ENCODE results near the gene IDNK.
"Not testable (repeated sequence)": the region's sequence is repeated elsewhere in the genome, so short reads cannot be mapped to it uniquely, and the experiment has no call there.

Gene IDNK

GRCh38 chr9:83622939-83623678 is at the start of gene IDNK:
Gene IDNK (plus strand): TSS chr9:83623143. CDS start chr9:83623172, 29 bp downstream.
- in situ Hi-C loops (cut with MboI; ENCODE audit: low pct_unique_long_range_greater_than_20kb, low sequenced_read_pairs) = no loop called here
- peak; percentile 68 for DNase-seq

DNA sequence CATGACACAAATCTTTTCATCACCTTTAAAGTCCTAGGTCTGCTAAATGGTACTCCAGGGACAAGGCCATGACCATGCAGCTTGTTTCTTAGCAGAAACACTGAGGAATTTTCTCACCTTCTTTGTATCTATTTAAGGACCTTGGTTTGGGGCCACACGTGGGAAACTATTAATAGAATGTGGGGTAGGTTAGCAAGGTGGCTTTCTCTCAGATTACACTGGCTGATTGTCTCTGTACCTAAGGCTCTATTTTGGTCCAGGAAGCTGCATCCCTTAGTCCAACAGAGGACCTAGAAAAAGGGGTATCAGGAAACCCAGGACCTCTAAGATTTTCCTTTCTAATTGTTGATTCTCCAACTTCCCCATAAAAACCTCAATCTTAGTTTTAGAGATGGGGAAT is 48.5 kb upstream of the IDNK start:
- no peak for DNase-seq
- in situ Hi-C loops (cut with MboI; ENCODE audit: low pct_unique_long_range_greater_than_20kb, low sequenced_read_pairs) = no loop called here

GRCh38 chr9:83582029-83582428 is 40.9 kb upstream of the IDNK start:
- no peak for DNase-seq
- in situ Hi-C loops (cut with MboI; ENCODE audit: low pct_unique_long_range_greater_than_20kb, low sequenced_read_pairs) = no loop called here

DNA sequence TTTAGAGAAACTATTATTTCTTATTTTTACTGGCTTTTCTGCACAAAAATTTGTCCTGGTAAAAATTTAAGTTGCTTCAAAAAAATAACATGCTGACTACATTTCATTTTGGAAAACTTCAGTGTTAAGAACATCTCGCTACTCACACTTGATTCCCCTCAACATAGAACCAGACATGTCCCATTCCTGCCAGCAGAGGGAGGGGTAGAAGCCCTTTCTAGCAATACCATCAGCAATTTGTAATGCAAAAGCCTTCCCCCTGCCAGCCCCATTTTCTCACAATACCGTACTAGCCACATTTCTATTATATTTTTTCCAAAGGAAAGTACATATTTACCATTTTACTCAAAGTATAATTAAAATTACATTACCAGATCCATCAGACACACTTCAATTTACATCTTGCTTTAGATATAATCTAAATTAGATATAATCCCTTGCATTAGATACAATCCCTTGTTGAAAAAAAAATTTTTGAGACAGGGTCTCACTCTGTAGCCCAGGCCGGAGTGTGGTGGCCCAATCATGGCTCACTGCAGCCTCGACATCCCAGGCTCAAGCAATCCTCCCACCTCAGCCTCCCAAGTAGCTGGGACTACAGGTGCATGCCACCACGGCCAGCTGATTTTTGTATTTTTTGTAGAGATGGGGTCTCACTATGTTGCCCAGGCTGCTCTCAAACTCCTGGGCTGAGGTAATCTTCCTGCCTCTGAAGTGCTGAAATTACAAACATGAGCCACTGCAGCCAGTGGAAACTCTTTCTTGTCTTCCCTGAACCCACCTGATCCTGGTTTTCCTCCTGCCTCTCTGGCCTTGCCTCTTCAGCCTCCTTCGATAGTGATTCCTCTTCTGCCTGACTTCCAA is 39.6 kb upstream of the IDNK start:
- in situ Hi-C loops (cut with MboI; ENCODE audit: low pct_unique_long_range_greater_than_20kb, low sequenced_read_pairs) = no loop called here
- DNase-seq = peak; percentile 45

- no peak for DNase-seq
- in situ Hi-C loops (cut with MboI; ENCODE audit: low pct_unique_long_range_greater_than_20kb, low sequenced_read_pairs) = no loop called here
Observed at GRCh38 chr9:83584995-83585394, 37.9 kb upstream of the IDNK start.

GRCh38 chr9:83588256-83588655 is 34.7 kb upstream of the IDNK start:
- no peak for DNase-seq
- in situ Hi-C loops (cut with MboI; ENCODE audit: low pct_unique_long_range_greater_than_20kb, low sequenced_read_pairs) = no loop called here

GRCh38 chr9:83596899-83597504 is 25.9 kb upstream of the IDNK start:
- in situ Hi-C loops (cut with MboI; ENCODE audit: low pct_unique_long_range_greater_than_20kb, low sequenced_read_pairs) = no loop called here
- peak; percentile 59 for DNase-seq

GRCh38 chr9:83598487-83598886 is 24.5 kb upstream of the IDNK start:
- in situ Hi-C loops (cut with MboI; ENCODE audit: low pct_unique_long_range_greater_than_20kb, low sequenced_read_pairs) = no loop called here
- DNase-seq = no peak

- in situ Hi-C loops (cut with MboI; ENCODE audit: low pct_unique_long_range_greater_than_20kb, low sequenced_read_pairs) = no loop called here
- no peak for DNase-seq
Observed at GRCh38 chr9:83599071-83599470, 23.9 kb upstream of the IDNK start.

DNA sequence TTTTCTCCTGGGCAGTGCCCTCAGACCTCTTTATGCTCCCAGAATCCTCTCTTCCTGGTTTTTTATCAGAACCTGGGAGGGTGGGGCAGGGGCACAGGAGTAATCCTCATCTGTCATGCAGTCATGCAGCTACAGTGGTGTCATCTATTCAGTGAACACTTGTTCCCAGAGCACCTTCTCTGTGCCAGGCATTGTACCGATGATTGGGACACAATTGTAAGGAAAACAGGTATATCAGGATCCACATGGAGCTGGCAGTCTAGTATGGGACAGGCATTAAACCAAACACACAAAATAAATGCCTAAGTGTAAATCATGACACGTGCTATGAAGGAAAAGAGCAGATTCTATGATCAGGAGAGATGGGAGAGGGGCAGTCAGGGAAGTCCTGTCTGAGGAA is 21.5 kb upstream of the IDNK start:
- in situ Hi-C loops (cut with MboI; ENCODE audit: low pct_unique_long_range_greater_than_20kb, low sequenced_read_pairs) = no loop called here
- no peak for DNase-seq

DNA sequence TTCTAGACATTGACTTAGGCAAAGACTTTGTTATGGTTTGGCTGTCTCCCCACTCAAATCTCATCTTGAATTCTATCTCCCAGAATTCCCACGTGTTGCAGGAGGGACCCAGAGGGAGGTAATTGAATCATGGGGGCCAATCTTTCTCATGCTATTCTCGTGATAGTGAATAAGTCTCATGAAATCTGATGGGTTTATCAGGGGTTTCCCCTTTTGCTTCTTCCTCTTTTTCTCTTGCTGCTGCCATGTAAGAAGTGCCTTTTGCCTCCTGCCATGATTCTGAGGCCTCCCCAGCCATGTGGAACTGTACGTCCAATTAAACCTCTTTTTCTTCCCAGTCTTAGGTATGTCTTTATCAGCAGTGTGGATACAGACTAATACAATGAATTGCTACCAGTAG is 15.3 kb upstream of the IDNK start:
- DNase-seq = peak; percentile 17
- in situ Hi-C loops (cut with MboI; ENCODE audit: low pct_unique_long_range_greater_than_20kb, low sequenced_read_pairs) = not testable (repeated sequence)

GRCh38 chr9:83613298-83613697 is 9.6 kb upstream of the IDNK start:
- DNase-seq; in situ Hi-C loops (cut with MboI; ENCODE audit: low pct_unique_long_range_greater_than_20kb, low sequenced_read_pairs): not testable (repeated sequence)

GRCh38 chr9:83617299-83617698 is 5.6 kb upstream of the IDNK start:
- in situ Hi-C loops (cut with MboI; ENCODE audit: low pct_unique_long_range_greater_than_20kb, low sequenced_read_pairs) = no loop called here
- DNase-seq = no peak

DNA sequence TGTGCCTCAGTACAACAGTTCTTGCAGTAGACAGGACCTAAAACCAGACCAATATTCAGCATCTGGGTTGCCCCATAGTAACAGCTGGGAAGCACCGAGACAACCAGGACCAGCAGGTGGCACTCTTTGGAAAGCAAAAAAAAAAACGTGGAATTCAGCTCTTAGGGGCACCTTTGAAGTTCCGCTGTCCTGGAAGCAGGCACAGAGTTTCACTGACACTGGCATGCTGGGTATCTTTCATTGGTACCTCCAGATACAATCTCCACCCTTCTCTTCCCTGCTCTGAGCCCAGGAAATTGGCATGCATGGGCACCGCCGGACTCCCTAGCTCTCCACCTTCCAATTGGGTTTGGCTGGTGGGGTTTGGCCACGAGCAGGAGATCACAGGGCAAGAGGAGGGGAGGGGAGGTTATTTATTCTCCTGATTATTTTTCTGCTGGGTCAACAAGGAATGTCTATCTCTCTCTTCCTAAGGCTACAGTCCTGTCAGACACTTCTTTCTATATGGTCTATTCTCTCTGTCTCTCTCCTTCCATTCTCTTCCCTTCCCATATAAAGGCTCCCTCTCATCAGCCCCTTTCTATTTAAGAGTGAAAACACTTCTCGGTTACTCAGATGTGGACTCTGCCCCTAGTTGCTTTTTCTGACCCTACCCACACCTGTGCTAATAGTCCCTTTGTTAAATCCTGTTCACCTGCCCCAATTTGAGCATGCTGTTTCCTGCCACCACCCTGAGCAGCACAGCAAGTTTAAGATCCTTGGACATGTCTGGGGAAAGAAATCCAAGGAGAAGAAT is 1.9 kb upstream of the IDNK start:
- peak; percentile 80 for DNase-seq
- in situ Hi-C loops (cut with MboI; ENCODE audit: low pct_unique_long_range_greater_than_20kb, low sequenced_read_pairs) = no loop called here

GRCh38 chr9:83622433-83622938 is 457 bp upstream of the IDNK start:
- no peak for DNase-seq
- in situ Hi-C loops (cut with MboI; ENCODE audit: low pct_unique_long_range_greater_than_20kb, low sequenced_read_pairs) = no loop called here

- peak; percentile 67 for DNase-seq
- in situ Hi-C loops (cut with MboI; ENCODE audit: low pct_unique_long_range_greater_than_20kb, low sequenced_read_pairs) = no loop called here
Observed at GRCh38 chr9:83623679-83624076, 735 bp downstream of the IDNK start.

DNA sequence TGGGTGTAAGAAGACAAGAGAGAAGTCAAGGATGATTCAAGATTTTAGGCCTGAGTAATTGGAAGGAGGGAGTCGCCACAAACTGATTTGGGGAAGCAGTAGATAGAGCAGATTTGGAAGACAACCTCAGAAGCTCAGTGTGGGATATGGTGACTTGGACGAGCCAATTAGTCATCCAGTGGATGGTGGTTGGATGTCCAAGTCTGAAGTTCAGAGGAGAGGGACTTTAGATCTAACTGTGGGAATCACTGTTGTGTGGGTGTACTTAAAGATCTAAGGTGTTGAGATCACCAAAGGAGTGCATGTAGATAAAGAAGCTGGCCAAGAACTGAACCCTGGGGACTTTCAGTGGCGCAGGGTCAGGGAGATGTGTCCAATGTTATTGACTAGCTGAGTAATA is 2.2 kb downstream of the IDNK start:
- in situ Hi-C loops (cut with MboI; ENCODE audit: low pct_unique_long_range_greater_than_20kb, low sequenced_read_pairs) = no loop called here

DNA sequence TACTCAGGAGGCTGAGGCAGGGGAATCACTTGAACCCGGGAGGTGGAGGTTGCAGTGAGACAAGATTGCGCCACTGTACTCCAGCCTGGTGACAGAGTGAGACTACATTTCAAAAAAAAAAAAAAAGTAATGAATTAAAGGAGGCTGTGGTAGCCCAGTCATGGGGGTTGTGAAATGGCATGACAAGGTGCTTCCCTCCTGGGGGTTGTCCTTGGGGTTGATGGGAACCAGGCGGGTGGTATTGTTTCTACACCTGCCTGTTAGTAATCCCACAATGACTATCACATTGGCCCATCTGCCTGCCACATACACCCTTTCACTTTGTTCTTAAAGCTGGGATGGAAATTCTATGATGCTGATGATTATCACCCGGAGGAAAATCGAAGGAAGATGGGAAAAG is 5.6 kb downstream of the IDNK start:
- in situ Hi-C loops (cut with MboI; ENCODE audit: low pct_unique_long_range_greater_than_20kb, low sequenced_read_pairs) = no loop called here
- DNase-seq = no peak

More for the DNA sequence above, 2.2 kb downstream of the IDNK start:
- no peak for DNase-seq

DNA sequence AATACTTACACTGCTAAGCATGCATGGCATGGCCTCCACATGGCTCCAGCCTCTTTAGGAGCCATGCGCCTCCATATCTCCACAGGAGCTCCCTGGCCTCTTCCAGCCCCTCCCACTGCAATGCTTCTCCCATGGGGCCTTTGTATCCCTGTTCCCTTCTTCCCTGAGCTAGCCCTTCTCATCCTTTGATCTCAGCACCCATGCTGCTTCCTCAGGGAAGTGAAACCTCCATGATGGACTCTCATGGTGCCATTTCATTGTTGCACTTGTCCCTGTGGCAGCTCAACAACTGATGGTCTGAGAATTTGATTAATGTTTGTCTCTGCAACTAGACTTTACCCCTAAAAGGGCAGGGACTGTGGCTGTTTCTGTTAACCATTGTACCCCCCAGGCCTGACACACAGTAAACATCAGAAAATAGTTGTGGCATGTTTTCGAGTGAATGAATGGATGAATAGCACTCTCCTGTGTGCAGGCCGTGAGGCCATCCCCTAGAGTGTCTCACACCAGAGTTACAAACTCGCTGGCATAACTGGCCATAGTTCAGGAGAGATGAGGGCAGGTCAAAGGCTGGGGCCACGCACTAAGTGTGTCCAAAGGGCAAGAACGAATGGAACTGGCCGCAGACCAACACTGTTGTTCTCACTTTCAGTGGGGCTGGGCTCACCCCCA is 6.6 kb downstream of the IDNK start:
- in situ Hi-C loops (cut with MboI; ENCODE audit: low pct_unique_long_range_greater_than_20kb, low sequenced_read_pairs) = no loop called here
- no peak for DNase-seq
